ENCODE results near the gene IMPDH1.

- TF ChIP-seq CEBPB (IDR thresholded peaks at IDR 0.05), result no peak
- no peak for TF ChIP-seq FOXM1 (IDR thresholded peaks at IDR 0.05; ENCODE audit: borderline replicate concordance, low read depth)
Measured at GRCh38 chr7:128456255-128456725, 46.5 kb upstream of the IMPDH1 start.

All from Ishikawa (cell line).